NCI-H146 treated with DMSO at 0.1 percent for 48 hours (cell line): ENCODE data around the gene LYRM1.
"Not testable (repeated sequence)": the region's sequence is repeated elsewhere in the genome, so short reads cannot be mapped to it uniquely, and the experiment has no call there.

Source experiments
- DNase-seq: peaks from one replicate; lab custom pipeline; 2025; ENCODE audit not compliant: unreplicated experiment; lab: John Stamatoyannopoulos, UW

Gene LYRM1

DNA sequence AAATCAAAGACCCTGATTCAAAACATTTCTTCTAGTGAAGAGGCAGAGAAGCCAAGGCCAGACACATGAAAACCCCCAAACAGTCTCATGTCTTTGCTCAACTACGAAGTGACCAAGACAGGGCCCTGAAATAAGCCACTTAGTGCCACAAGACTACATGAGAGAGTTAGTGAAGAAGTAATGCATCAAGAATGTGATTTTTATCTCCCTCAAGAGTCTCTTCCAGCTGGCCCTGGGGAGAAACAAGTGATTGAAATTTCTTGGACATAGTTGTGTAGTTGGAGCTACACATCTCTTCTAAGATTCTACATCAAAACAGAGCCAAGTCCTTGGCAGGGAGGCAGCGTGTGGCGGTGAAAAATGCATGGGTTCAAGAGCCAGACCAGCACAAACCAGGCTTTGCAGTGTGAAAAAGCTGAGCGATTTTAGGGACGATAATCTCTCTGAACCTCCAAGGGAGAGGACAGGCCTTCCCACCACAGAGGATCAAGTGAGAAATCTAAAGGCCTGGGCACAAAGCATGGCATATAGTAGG, 30.6 kb downstream of the LYRM1 start:
- no peak for DNase-seq

DNA sequence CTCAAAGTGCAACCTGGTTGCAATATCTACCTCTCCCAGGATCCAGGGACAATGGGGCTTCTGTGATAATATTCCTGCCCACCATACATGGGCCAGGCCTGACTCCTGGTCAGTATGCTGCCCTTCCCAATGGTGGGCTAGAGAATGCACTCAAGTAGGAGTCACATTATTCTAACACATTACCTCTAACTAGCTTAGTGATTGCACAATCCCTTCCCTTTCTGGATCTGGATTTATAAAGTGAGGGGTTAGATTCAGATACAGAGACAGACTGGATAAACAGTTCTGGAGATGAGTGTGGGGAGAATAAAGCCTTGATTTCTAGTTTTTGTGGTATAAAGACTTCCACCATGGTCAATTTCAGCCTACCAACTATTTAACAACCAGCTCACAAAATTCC, 33.0 kb downstream of the LYRM1 start:
- no peak for DNase-seq

DNA sequence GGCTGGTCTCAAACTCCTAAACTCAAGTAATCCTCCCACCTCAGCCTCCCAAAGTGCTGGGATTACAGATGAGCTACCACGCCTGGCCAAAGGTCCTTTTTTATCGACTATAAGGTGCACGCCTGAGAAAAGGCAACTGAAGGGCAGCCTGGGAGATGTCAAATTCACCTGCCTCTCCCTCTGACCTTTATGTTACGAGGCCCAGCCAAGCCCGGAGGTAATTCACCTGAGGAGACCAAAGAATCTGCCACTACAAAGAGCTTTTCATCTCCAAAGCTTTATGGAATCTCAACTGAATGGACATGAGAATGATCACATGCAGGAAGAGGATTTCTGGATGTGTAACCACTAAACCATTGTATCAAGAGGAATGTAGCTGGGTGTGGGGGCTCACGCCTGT, 37.2 kb downstream of the LYRM1 start:
- no peak for DNase-seq

DNA sequence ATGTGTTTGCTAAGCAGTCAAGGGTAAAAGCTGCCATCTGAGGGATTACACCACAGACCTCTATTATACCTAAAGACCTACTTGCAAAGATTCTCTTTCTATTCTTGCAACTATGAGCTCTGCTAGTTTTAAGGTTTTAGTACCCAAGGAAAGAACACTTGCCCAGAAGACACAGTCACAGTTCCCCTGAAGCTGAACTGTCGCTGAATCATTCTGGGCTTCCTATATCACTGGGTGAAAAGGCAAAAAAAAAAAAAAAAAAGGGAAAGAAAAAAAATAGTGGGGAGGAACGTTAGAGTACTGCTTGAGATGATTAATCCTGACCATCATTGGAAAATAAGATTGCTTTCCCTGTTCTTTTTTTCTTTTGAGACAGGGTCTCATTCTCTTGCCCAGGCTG, 37.9 kb downstream of the LYRM1 start:
- DNase-seq: no peak

DNA sequence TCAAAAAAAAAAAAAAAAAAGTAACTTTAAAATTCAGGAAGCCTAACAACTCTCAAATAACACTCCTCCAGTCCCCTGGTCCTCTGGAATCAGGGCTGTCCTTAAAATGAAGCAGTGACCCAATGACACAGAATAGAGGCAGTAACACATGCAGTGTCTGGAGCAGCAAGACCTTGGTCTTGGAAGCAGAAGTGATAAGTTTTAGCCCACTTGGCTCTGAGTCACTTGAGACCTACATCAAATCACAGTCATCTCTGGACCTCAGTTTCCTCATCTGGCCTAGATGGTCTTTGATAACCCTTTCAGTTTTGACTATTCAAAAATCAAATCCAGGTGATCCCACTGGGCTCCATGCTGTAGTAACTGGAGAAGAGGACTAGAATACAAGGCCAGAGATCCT, 39.0 kb downstream of the LYRM1 start:
- DNase-seq: no peak

DNA sequence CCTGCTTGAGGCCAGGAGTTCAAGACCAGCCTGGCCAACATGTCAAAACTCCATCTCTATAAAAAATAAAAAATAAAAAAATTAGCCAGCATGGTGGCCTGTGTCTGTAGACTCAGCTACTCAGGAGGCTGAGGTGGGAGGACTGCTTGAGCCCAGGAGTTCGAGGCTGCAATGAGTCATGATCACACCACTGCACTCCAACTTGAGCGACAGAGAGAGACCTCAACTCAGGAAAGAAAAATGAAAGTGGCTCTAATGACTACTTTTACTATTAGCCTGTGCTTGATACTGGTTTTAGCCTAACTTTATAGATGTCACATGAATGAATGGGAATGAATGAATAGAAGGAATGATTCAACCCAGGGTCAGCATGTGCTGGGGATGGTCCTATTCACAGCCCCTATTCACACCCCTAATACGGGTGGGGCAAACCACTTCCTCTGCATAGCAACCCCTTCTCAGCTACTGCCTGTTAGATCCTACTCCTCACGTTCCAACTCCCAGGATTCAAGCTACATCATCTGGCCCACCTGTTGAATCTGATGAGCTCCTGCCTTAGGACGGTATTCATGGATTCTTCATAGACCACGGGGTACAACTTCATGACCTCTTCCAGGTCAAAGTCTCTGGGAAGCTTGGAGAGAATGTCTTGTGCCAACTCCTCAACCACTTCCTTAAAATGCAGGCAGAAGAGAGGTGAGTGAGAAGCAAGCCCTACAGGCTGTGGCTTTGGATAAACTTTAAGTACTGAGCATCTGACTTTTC, 40.5 kb downstream of the LYRM1 start:
- no peak for DNase-seq

DNA sequence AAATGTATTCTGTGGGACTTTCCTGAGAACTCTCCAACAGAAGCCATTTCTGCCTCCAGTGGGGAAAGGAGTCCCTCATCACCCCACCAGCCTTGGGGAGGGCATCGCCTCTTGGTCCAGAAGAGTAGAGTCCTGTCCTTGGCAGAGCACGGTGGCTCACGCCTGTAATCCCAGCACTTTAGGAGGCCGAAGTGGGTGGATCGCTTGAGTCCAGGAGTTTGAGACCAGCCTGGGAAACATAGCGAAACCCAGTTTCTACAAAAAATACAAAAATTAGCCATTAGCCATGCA, 41.0 kb downstream of the LYRM1 start:
- DNase-seq: no peak

DNA sequence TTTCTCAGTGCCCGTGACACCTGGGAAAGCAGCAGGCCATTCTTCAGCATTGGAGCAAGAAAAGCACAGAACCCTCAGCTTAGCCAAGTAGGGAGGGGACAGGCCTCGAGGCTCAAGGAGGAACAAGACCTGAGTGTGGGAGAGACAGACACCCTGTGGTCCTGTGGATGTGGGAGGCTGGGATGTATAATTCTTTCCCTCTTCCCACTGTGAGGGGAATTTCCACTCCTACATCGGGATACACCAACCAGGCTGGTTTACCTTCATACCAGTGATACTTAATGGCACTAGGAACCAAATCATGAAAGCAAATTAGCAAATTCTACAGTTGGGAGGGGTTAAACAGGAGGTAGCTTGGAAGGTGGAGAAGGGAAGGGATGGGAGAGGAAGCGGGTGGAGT, 41.7 kb downstream of the LYRM1 start:
- DNase-seq: no peak

DNA sequence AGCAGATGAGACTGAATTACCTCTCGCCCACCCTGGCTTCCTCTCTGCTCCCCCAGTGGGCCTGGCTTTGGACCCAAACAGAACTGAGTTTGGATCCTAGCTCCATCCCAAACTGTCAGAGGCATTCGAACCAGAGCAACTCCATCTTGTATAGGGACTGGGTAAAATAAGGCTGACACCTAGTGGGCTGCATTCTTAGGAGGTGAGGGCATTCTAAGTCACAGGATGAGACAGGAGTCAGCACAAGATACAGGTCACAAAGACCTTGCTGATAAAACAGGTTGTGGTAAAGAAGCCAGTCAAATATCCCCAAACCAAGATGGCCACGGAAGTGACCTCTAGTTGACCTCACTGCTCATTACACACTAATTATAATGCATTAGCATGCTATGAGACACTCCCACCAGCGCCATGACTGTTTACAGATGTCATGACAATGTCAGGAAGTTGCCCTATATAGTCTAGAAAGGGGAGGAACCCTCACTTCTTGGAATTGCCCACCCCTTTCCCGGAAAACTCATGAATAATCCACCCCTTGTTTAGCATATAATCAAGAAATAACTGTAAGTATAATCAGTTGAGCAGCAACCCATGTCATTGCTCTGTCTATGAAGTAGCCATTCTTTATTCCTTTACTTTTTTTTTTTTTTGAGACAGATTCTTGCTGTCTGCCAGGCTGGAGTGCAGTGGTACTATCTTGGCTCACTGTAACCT, 44.4 kb downstream of the LYRM1 start:
- DNase-seq: no peak

DNA sequence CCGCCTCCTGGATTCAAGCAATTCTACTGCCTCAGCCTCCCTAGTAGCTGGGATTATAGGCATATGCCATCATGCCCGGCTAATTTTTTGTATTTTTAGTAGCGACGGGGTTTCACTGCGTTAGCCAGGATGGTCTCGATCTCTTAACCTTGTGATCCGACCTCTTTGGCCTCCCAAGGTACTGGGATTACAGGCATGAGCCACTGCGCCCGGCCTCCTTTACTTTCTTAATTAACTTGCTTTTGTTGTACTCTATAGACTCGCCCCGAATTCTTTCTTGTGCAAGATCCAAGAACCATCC, 45.0 kb downstream of the LYRM1 start:
- not testable (repeated sequence) for DNase-seq

DNA sequence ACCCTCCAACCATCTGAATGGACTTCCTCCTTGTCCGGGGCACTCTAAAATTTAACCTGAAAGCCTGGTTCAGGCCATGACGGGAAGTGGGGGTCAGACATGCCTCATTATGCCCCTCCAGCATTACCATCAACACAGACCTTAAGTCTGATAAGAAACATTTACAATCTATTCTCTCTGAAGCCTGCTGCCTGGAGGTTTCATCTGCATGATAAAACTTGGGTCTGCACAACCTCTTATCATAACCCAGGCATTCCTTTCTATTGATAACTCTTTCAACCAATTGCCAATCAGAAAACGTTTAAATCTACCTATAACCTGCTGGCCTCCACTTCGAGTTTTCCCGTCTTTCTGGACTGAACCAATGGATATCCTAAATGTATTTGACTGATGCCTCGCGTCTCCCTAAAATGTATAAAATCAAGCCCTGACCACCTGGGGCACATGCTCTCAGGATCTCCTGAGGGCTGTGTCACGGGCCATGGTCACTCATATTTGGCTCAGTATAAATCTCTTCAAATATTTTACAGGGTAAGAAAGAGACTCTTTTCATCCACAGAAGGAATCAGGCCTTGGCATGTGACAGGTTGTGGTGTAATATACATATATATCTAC, 45.6 kb downstream of the LYRM1 start:
- DNase-seq: no peak

DNA sequence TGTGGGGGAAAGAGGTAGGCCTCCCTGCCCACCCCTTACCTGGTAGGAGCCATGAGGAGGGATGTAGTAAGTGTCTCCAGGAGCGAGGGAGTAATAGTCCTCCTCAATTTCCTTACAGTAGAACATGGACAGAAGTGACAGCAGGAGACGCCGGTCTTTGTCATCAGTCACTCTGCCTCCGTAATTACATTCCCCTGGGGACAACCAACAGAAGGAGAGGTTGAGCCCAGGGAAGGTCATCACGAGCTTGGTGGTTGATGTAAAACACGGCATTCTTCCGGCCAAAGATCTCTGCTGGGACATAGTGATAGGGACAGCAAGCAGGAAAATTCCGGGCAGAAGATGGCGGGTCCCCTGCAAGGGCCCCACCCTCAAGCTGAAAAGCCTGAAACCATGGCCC, 47.9 kb downstream of the LYRM1 start:
- no peak for DNase-seq

DNA sequence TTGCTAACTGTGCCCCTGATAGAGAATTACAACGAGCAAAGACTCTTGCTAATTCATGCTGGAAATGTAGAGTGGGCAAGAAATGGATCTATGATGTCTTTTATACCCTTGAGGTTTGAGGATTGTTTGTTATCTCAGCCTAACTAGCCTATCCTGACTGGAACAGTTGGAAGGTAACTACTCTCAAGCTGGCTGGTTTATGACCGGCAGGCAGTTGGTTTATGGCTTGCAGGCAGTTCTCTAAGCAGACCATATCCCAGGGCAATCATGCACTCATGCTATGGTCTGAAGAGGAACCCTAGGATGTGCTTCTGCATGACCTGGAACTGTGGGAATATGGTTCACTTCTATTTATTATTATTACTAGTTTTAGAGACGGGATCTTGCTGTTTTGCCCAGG, 49.1 kb downstream of the LYRM1 start:
- no peak for DNase-seq

DNA sequence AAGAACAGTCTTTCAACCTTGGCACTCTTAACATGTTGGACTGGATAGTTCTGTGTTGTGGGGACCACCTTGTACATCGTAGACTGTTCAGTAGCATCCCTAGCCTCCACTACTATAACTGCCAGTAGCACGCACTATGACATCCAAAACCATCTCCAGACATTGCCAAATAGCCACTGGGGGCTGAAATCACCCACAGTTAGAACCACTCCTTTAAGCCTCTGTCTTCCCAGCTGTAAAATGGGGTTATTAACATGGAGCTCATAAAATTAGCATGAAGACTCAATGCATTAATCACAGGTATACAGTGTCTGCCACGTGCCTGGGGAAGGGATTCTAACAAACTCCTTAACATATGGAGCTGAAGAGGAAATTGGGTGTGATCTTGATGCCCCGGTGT, 49.7 kb downstream of the LYRM1 start:
- no peak for DNase-seq

DNA sequence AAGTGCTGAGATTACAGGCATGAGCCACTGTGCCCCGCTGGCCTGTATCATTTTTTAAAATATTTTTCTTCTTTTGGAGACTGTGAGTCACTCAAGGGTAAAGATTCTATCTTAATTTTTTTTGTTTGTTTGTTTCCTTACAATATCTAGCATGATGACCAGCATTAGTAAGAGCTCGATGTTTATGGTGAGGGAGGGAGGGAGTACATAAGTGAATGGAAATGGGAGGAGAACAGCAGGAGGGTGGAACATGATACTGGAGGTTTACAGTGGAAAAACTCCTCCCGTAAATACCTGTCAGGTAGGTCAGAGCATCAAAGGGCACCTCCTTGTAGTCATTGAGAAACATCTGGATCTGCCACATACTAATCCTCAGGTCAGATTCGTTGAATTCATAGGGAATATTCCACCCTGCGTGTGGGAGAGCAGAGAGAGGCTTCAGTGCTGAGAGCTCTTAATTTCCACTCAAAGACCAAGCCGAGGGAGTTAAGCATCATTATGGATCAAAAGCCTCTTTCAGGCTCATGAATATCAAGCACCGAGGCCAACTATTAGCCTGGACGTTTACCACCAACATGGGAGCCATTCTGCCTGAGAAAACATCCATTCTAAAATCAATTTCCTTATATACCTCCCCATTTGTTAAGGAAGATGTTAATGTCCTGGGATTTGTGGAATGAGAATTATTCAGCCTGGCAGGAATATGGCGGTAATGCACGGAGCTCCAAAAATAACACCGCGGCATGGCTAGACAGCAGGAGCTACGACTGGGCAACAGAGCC, 51.8 kb downstream of the LYRM1 start:
- DNase-seq: peak; percentile 25

DNA sequence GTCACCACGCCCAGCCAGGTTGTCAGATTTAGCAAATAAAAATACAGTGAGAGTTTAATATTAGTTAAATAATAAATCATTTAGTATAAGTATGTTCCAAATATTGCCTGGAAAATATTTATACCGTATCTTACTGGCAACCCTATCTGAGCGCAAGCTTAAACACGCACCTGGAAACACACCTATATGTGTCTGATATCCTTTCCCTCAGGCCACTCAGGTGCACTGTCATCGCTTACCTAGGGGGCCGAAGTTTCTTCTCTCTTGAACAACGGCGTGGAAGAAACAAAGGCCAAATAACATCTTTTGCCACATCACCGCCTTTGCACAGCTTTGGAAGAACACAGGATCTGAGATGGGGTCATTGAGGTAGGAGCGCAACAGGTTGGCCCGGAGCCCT, 54.0 kb downstream of the LYRM1 start:
- DNase-seq: no peak

DNA sequence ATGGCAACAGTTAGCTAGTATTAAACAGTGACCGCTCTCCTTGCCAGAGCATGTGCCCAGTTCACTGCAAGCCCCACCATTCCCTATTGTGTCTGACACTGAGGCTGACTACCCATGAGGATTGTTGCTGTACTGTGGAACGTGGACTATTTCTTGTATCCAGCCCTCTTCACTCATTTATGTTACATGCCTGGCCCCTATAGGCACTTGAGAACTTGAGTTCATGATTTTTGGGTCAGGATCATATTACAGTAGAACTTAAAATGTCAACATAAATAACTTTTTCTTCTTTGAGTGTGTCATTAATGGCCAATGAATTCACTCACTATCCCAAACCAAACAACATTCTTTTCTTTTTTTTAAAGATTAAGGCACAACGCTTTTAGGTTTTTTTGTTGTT, 55.7 kb downstream of the LYRM1 start:
- DNase-seq: no peak

DNA sequence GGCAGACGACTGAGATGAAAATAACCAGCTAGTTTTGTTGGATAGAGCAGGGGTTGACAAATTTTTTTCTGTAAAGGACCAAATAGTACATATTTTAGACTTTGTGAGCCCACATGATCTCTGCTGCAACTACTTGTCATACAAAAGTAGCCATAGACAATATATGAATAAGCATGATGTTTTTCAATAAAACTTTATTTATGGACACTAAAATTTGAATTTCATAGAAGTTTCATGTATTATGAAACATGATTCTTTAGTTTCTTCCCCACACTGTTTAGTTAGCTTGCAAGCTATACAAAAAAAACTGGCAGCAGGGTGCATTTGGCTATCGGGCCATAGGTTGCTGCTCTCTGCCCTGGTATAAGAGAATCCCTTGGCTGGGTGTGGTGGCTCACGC, 56.6 kb downstream of the LYRM1 start:
- no peak for DNase-seq

DNA sequence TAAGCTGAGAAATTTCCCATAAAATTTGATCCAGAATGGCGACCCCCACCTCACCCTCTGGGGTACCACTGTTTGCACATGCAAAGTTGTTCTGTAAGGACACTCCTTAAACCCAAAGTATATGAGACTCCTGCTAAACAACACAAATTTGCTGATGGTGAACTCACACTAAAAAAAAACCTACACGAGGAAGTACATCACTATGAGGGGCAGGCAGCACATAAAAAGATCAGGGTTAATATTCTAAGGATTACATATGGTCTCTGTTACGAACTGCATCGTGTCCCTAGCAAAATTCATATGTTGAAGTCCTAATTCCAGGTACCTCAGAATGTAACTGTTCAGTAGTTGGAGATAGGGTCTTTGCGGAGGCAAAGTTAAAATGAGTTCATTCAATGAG, 60.3 kb downstream of the LYRM1 start:
- DNase-seq: no peak

DNA sequence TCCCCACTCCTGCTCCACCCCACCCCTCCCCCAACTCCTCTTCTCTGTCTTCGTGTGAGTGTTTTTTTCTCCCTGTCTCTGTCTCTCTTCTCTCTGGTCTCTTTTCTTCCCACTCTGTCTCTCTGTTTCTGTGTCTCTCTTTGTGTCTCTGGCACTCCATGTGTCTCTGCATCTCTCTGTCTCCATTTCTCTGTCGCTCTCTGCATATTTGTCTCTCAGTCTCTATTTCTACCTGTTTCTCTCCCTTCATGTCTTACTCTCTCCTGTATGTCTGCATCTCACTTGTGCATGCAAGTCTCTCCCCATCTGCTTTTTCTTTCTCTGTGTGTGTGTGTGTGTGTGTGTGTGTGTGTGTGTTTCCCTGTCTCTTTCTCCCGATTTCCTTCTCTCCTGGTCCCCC, 68.2 kb downstream of the LYRM1 start:
- DNase-seq: no peak

DNA sequence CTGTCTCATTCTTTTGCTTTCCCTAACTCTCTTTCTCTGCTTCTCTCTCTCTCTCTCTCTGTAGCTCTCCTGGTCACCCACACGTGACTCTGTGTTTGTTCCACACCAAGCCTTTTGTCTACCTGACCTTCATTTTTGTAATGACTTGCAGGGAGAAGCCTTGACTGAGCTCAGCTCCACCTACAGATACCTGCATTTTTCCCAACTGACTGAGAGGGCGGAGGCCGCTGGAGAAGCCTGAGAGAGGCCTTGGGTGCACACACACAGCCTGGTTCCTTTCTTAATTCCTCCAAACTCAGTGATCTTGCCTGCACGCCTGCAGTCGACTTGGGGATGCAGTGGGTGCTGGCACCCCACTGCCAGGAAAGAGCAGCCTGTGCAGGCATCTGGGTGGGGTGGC, 68.8 kb downstream of the LYRM1 start:
- DNase-seq: no peak

DNA sequence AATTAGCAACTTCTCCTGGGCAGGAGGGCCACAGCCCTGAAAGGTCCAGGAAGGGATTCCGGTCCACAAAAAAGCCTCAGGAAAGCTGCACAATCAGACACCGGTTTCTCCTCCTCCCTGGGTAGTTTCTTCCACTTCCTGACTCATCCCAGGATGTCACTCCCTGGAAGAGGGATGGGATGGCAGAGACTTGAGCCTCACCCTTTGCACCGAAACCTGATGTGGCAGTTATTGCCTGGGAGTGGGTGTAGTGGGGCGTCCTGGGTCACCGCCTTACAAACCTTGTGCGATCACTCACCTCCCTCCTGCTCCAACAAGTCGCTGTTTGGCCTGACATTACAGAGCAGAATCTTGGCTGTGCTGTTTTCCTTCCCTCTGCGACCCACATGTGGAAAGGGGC, 70.8 kb downstream of the LYRM1 start:
- no peak for DNase-seq
